Airway epithelial cell (primary cell): ENCODE measurements around the gene C10orf95. TPM values are rescaled to one million over a fixed set of nuclear protein-coding genes. Genes with fewer than 3 reads are reported as not detected.

Experiments
- total RNA-seq: library from RNA; depleted of rRNA; stranded (reverse); fragments of >200 nt; gene quantifications from 2 replicates; pipeline ENCODE4 v1.2.3, GENCODE V29; 2015

C10orf95 gene, protein sequence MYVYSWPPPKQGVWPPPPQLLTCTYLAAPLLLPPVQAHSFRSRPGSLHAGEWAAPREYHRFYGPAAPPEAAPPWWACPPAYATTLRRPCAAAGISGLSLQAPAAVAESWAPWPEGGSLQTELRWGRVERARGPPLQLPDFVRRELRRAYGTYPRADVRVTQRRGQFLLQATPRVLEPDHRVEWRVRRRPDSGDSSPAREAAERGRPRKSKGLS
- total RNA-seq = 2.3 and 3.6 TPM in 2 replicates

DNA sequence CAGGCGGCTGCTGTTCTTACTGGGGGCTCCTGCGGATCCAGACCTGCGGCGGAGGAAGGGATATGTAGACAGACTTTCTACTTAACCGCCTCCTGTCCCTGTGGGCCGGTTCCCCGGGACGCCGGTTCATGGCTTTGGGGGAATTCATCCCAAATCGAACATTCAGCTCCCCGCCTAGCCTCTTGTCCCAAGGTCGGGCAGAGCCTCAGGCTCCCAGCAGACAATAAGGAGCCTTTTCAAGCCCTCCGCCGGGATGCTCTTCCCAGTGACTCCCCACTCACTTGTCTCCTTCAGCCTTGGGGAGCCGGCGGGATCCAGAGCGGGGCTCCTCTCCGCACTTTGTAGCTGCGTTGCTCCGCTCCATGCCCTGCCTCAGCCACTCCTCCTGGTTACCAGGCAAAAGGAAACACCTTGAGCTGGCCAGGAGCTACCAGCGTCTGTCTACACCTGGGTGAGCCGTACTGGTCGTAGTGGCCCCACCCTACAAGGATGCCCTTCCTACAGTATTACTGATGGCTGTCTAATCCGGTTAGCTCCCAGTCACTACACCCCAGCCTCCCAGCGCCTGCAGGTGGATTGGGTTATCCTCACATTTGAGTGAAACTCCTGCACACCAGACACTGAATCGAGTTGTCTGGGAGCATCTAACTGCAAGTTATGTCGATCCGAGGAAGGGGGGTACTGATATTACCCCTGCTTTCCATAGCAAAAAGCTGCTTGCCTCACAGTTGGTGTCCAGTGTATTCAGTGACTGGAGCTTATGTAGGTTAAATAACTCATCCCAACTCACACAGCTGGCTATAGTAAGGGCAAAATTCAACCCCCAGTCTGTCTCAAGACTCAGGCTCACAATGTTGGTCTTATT lies at the start of gene C10orf95:
TSS of gene C10orf95 (minus strand) at position 439 of the 865 bp plus-strand sequence. CDS start 450 bp downstream, outside the sequence.

DNA sequence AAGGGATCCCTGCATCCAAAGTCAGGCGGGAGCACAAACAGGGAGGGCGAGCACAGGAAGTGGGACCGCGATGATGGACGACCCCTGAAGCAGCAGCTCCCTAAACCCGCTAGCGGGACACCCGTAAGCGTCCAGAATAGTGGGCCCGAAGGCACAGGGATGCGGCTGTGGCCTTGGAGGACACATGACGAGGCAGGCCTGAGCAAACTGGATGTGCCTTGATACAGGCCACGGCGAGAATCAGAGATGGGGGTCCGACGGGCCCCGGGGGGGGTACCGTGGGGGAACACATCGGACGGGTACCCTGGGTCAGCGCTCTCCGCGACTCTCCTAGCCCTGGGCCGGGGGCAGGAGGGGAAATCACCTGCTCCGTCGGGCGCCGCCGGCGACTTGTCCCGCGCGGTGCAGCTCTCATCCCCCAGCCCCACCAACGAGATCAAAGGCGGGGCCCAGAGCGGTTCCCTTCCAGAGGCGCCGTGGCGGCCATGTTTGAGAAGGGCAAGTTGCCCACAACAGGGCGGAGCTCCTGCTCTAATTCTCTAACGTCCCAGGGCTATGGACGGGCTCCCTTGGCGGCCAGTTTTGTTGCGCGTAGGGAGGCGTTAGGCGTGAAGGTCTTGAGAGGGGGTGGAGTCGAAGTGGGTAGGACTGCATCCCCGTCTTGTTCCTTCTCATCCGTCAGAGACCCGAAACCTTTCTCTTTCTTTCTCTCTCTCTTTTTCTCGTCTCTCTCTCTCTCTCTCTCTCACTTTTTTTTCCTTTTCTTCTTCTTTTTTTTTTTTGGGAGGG lies 19.0 kb downstream of the C10orf95 start, which contains the start of gene CUEDC2:
TSS of gene CUEDC2 (minus strand) at position 413 of the 789 bp plus-strand sequence. CDS start 7,386 bp downstream, outside the sequence.

DNA sequence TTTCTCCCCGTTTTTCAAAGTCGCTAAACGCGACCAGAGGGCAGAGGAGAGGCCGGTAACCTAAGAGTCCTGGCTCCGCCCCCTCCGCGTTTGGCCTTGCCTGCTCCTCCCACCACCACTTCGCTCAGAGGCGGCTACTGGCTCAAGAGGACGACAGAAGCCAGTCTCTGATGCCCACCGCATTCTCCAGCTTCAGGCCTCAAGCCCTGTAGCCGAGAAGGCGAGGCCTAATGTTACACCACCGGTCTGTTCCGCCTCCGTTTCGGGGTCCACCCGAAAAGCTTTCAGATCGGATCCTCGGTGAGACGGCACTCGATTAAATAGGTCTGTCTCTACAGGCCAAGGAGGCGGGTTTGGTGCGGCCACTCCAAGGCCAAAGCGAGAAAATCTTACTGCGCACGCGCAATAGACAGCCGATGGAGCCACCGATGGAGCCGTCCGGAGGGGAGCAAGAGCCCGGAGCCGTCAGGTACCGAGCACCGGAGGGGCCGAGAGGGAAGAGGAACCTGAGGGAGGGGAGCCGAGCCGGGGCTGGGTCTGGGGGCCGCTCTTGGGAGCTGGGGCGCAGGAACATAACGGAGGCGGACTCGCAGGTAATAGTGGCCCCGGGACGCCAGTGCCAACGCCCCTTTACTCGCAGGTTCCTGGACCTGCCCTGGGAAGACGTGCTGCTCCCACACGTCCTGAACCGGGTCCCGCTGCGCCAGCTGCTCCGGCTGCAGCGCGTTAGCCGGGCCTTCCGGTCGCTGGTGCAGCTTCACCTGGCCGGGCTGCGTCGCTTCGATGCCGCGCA lies 30.4 kb downstream of the C10orf95 start, which contains the start of gene FBXL15:
TSS of gene FBXL15 (plus strand) at position 123 of the 793 bp plus-strand sequence. CDS start at position 417, 294 bp downstream.

DNA sequence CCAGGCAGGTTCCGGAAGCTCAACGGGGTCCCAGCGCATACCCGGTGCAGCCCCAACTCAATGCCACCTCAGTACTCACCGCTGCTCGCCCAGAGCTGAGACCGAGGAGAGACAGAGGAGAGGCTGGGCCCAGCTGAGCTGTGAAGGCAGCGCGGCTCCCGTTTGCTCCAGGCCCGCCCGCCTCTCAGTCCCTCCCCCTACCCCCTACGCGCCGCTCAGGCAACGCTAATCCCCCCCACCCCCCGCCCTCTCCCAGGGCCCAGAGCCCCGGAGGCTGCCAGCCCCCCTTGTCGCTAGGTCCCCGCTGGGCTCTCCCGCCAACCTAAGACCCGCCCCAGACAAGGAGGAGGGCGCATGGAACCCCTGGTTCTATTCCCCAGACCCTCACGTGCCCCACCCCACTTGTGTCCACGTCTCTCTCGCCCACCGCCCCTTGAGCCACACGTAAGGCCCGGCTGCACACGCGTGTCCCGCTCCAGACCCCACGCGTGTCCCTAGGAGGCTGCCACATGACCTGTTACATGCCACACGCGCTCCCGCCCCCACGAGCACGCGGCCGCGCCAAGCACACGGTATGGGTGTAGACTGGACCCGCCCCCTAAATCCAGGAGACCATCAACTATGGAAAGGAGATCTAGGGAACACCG lies 32.6 kb downstream of the C10orf95 start, which contains the start of gene PSD:
TSS of gene PSD (minus strand) at position 164 of the 647 bp plus-strand sequence. CDS start 1,747 bp downstream, outside the sequence.

Other genes starting within 250 kb of the C10orf95 start
- gene ELOVL3, start 225.2 kb downstream of the C10orf95 start, total RNA-seq = 0.56 TPM in 1 of 2 replicates, not detected in the other
- not detected in 2 replicates for gene PITX3, start 210.0 kb downstream of the C10orf95 start, total RNA-seq
- gene GBF1, start 206.0 kb downstream of the C10orf95 start, total RNA-seq = 31.0 and 45.8 TPM in 2 replicates
- gene NFKB2, start 55.8 kb downstream of the C10orf95 start, total RNA-seq = 24.2 and 29.1 TPM in 2 replicates
- gene PSD, start 32.8 kb downstream of the C10orf95 start, total RNA-seq = 0.09 and 0.63 TPM in 2 replicates
- gene FBXL15, start 30.7 kb downstream of the C10orf95 start, total RNA-seq = 17.7 and 19.2 TPM in 2 replicates
- 72.5 and 80.3 TPM in 2 replicates for gene CUEDC2, start 19.0 kb downstream of the C10orf95 start, total RNA-seq
- 105 and 138 TPM in 2 replicates for gene ACTR1A, start 51.2 kb upstream of the C10orf95 start, total RNA-seq
- 5.3 and 6.8 TPM in 2 replicates for gene SUFU, start 52.4 kb upstream of the C10orf95 start, total RNA-seq
- 80.5 and 84.4 TPM in 2 replicates for gene TRIM8, start 192.9 kb upstream of the C10orf95 start, total RNA-seq